H1 (cell line): ENCODE results near the gene PNRC2. TPM values are rescaled to one million over a fixed set of nuclear protein-coding genes. Genes with fewer than 3 reads are reported as not detected.

ENCODE experiments used
- CTCF ChIA-PET: fragments of 300-600 bp; sonication (Branson Sonifier 250); formaldehyde crosslinking; loops from one replicate; lab custom pipeline; 2021; ENCODE audit not compliant: partially characterized antibody; lab: Charles Lee
- POLR2A ChIA-PET: fragments of 300-600 bp; sonication (Branson Sonifier 250); formaldehyde crosslinking; loops from one replicate; lab custom pipeline; 2021; ENCODE audit warnings: inconsistent platforms; ENCODE audit not compliant: partially characterized antibody; lab: Charles Lee
- DNase-seq, 2 experiments: peaks; one replicate each; pipeline versions ENCODE4 v3.0.0 to v3.0.0-alpha.2; 2010 to 2022; ENCODE audit warnings: low spot score in 2 of 2, low read depth in 1 of 2, mixed read lengths in 1 of 2
- FAIRE-seq: peaks from 2 replicates; lab custom pipeline; 2011; peaks lifted over from hg19 to GRCh38; lab: Jason Lieb, UNC
- H2AFZ ChIP-seq: 2 replicates; pipeline ENCODE4 v1.8.1; 2012; ENCODE audit warnings: low read length, inconsistent platforms
- H2AK5ac ChIP-seq: 2 replicates; pipeline ENCODE4 v1.6.1; 2013; ENCODE audit warnings: low read depth, low read length
- H2BK120ac ChIP-seq: replicated peaks from 2 replicates; pipeline ENCODE3; 2013; ENCODE audit warnings: low read depth, low read length, inconsistent platforms
- H2BK12ac ChIP-seq: 2 replicates; pipeline ENCODE4 v1.6.1; 2013; ENCODE audit warnings: low read depth, low read length
- H2BK15ac ChIP-seq: 2 replicates; pipeline ENCODE4 v1.6.1; 2013; ENCODE audit warnings: low read length
- H2BK20ac ChIP-seq: 2 replicates; pipeline ENCODE4 v1.6.1; 2013; ENCODE audit warnings: low read length
- H2BK5ac ChIP-seq: 2 replicates; pipeline ENCODE4 v1.6.1; 2013; ENCODE audit warnings: low read depth, low read length
- H3K14ac ChIP-seq: 2 replicates; pipeline ENCODE4 v1.6.1; 2013; ENCODE audit warnings: inconsistent platforms; ENCODE audit not compliant: insufficient read length
- H3K18ac ChIP-seq: 2 replicates; pipeline ENCODE4 v1.6.1; 2013; ENCODE audit warnings: low read length; ENCODE audit errors: extremely low read depth
- H3K23ac ChIP-seq: 2 replicates; pipeline ENCODE4 v1.6.1; 2013; ENCODE audit warnings: inconsistent platforms; ENCODE audit not compliant: insufficient read length
- H3K23me2 ChIP-seq: 2 replicates; pipeline ENCODE4 v1.6.1; 2013; ENCODE audit warnings: low read depth, low read length
- H3K27ac ChIP-seq: 2 replicates; pipeline ENCODE4 v1.6.1; 2011; ENCODE audit warnings: low read depth, low read length, inconsistent platforms
- H3K27me3 ChIP-seq, 4 experiments: replicated peaks in 1 of 4; 1 replicate in 1 of 4; 2 replicates in 3 of 4; pipeline versions ENCODE4 v1.6.1 to v1.8.1; 2011 to 2013; ENCODE audit warnings: low read length in 3 of 4, mild to moderate bottlenecking in 3 of 4, inconsistent platforms in 2 of 4, mixed read lengths in 2 of 4, moderate library complexity in 1 of 4; ENCODE audit not compliant: control insufficient read depth in 3 of 4, insufficient read depth in 3 of 4; ENCODE audit errors: extremely low read depth in 1 of 4
- H3K36me3 ChIP-seq, 4 experiments: 2 replicates each; pipeline versions ENCODE4 v1.6.1 to v1.8.1; 2011 to 2013; ENCODE audit warnings: mild to moderate bottlenecking in 4 of 4, low read length in 3 of 4, moderate library complexity in 2 of 4, control low read depth in 1 of 4, inconsistent platforms in 1 of 4; ENCODE audit not compliant: insufficient read depth in 4 of 4, control insufficient read depth in 2 of 4
- H3K4ac ChIP-seq: replicated peaks from 2 replicates; pipeline ENCODE3; 2013; ENCODE audit warnings: low read length, low read depth, mixed read lengths, inconsistent platforms; ENCODE audit not compliant: insufficient read length
- H3K4me1 ChIP-seq, 4 experiments: replicated peaks in 1 of 4; 1 replicate in 1 of 4; 2 replicates in 3 of 4; pipeline versions ENCODE4 v1.6.1 to v1.8.1; 2011 to 2013; ENCODE audit warnings: low read length in 3 of 4, inconsistent platforms in 2 of 4, mixed read lengths in 1 of 4; ENCODE audit not compliant: insufficient read depth in 4 of 4, control insufficient read depth in 3 of 4
- H3K4me2 ChIP-seq, 2 experiments: 2 replicates each; pipeline versions ENCODE4 v1.6.1 to v1.8.1; 2011 to 2013; ENCODE audit warnings: low read depth in 2 of 2, low read length in 2 of 2, control low read depth in 1 of 2, inconsistent platforms in 1 of 2, mild to moderate bottlenecking in 1 of 2; ENCODE audit not compliant: insufficient read depth in 1 of 2
- H3K4me3 ChIP-seq, 4 experiments: fragments of 200-600, 300-600 bp in 1 of 4; sonication (generic), shearing (Covaris generic), sonication (Bioruptor Twin) in 1 of 4; 2 replicates each; pipeline versions ENCODE4 v1.5.1 to v1.8.1; 2011 to 2016; ENCODE audit warnings: low read length in 4 of 4, low read depth in 3 of 4, control low read depth in 2 of 4, inconsistent platforms in 2 of 4, mild to moderate bottlenecking in 2 of 4, mixed read lengths in 1 of 4, moderate library complexity in 1 of 4; ENCODE audit not compliant: insufficient read depth in 2 of 4; ENCODE audit errors: extremely low read depth in 1 of 4
- H3K56ac ChIP-seq: replicated peaks from 2 replicates; pipeline ENCODE3; 2013; ENCODE audit warnings: low read depth, mild to moderate bottlenecking, mixed read lengths, low read length, inconsistent platforms; ENCODE audit not compliant: insufficient read length
- H3K79me1 ChIP-seq: 2 replicates; pipeline ENCODE4 v1.6.1; 2013; ENCODE audit warnings: low read depth, low read length, control low read depth
- H3K79me2 ChIP-seq, 2 experiments: 2 replicates each; pipeline versions ENCODE4 v1.6.1 to v1.8.1; 2012 to 2013; ENCODE audit warnings: low read length in 2 of 2, mild to moderate bottlenecking in 2 of 2, inconsistent platforms in 1 of 2; ENCODE audit not compliant: insufficient read depth in 2 of 2, control insufficient read depth in 1 of 2
- H3K9ac ChIP-seq, 4 experiments: replicated peaks in 1 of 4; 1 replicate in 1 of 4; 2 replicates in 3 of 4; pipeline versions ENCODE4 v1.6.1 to v1.8.1; 2011 to 2013; ENCODE audit warnings: low read depth in 3 of 4, low read length in 3 of 4, control low read depth in 2 of 4, mild to moderate bottlenecking in 2 of 4, moderate library complexity in 2 of 4, inconsistent platforms in 1 of 4; ENCODE audit errors: extremely low read depth in 1 of 4
- H3K9me3 ChIP-seq, 2 experiments: 2 replicates each; pipeline versions ENCODE4 v1.6.1 to v1.8.1; 2012 to 2013; ENCODE audit warnings: mild to moderate bottlenecking in 2 of 2, moderate library complexity in 2 of 2, control low read depth in 1 of 2, inconsistent platforms in 1 of 2, low read depth in 1 of 2, low read length in 1 of 2, mixed read lengths in 1 of 2; ENCODE audit not compliant: insufficient read depth in 2 of 2
- H4K20me1 ChIP-seq, 2 experiments: replicated peaks in 1 of 2; 2 replicates each; pipeline versions ENCODE3 to v1.8.1; 2011 to 2013; ENCODE audit warnings: inconsistent platforms in 2 of 2, low read length in 2 of 2, mild to moderate bottlenecking in 1 of 2; ENCODE audit not compliant: insufficient read depth in 2 of 2, control insufficient read depth in 1 of 2
- H4K5ac ChIP-seq: 2 replicates; pipeline ENCODE4 v1.6.1; 2013; ENCODE audit warnings: low read length, low read depth, mixed read lengths, inconsistent platforms; ENCODE audit not compliant: insufficient read length
- H4K8ac ChIP-seq: 2 replicates; pipeline ENCODE4 v1.8.0; 2013; ENCODE audit warnings: mild to moderate bottlenecking, moderate library complexity, low read length, inconsistent platforms; ENCODE audit not compliant: insufficient read depth; ENCODE audit errors: extremely low read depth
- H4K91ac ChIP-seq: replicated peaks from 2 replicates; pipeline ENCODE3; 2013; ENCODE audit warnings: low read length, mixed read lengths, inconsistent platforms; ENCODE audit not compliant: insufficient read length
- GABPA ChIP-seq: IDR thresholded peaks from 2 replicates; pipeline ENCODE4 v1.6.1; 2011; ENCODE audit warnings: mild to moderate bottlenecking, low read length, moderate library complexity, borderline replicate concordance; ENCODE audit not compliant: insufficient read depth
- POLR2AphosphoS5 ChIP-seq: IDR thresholded peaks from 2 replicates; pipeline ENCODE4 v1.6.1; 2011; ENCODE audit warnings: low read depth, low read length
- TAF7 ChIP-seq: optimal IDR thresholded peaks from 2 replicates; pipeline ENCODE3; 2011; ENCODE audit warnings: low read depth, mild to moderate bottlenecking, inconsistent platforms, low read length, moderate library complexity, borderline replicate concordance
- WGBS, 2 experiments: shearing (Covaris generic) in 1 of 2; methylation state at CpG; one replicate each; pipeline versions ENCODE4 v1.1.6 to v1.1.7; 2013 to 2015; ENCODE audit warnings: low lambda C conversion rate in 2 of 2, mixed read lengths in 2 of 2, inconsistent platforms in 1 of 2, low coverage in 1 of 2, missing lambda C conversion rate in 1 of 2; ENCODE audit not compliant: insufficient replicate concordance in 2 of 2, insufficient coverage in 1 of 2, insufficient read length in 1 of 2; ENCODE audit errors: extremely low coverage in 1 of 2, missing lambda C conversion rate in 1 of 2; 5-methylcytosine and 5-hydroxymethylcytosine counted together
- polyA plus RNA-seq, 7 experiments: library from polyadenylated mRNA; depleted of rRNA in 3 of 7; stranded (reverse) in 5 of 7; unstranded in 2 of 7; fragments of >200 nt in 5 of 7; fragments of 200-250 nt in 2 of 7; gene quantifications; 1 replicate in 5 of 7; 2 replicates in 1 of 7; 4 replicates in 1 of 7; pipeline versions ENCODE4 v1.2.1 to v1.2.3, GENCODE V29; 2011 to 2013; ENCODE audit warnings: missing spikeins in 2 of 7, mixed read lengths in 2 of 7
- total RNA-seq: library from RNA; stranded (reverse); fragmentation: NEBNext Ultra II Directional; extraction: Animal tissue kit (Norgen Biotek cat#: 25700); gene quantifications from 2 replicates; pipeline ENCODE4 v1.2.1, GENCODE V29; 2021

Gene PNRC2
- total and polyA plus RNA-seq, 2 of the 8 experiments (the other 6 are each of a cell fraction or from before 2014, with no cell fraction given) = 57.5 to 147 TPM

DNA sequence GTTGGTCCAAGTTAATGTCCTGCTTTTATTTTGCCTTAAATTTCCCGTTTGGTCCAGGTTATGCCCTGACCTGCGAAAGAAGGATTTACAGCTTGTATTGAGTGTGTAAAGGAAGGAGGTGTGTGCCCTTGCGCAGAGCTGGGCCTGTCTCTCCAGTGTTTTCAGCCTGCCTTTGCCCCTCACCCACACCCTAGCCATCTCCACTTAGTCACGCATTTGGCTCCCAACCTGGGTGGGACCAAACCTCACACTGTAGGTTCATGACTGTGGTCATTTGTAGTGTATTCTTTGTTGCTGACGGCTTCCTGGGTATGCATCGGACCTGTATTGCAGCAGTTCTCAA lies 21.1 kb downstream of the PNRC2 start:
- peaks cover 43 to 44% of the 10 kb centered on the region in 2 experiments for H3K79me2 ChIP-seq
- peak overlapping the region; percentile 100 for H2AK5ac ChIP-seq
- FAIRE-seq = no peak
- peaks cover 4 to 10% (median 6%) of the 10 kb centered on the region in 4 experiments for H3K4me1 ChIP-seq
- H3K27ac ChIP-seq = peak overlapping the region; percentile 99
- peak overlapping the region; percentile 99 for H3K18ac ChIP-seq
- peaks cover 0 to 33% (median 11%) of the 10 kb centered on the region in 4 experiments; a peak in 5 of 8 replicates for H3K36me3 ChIP-seq
- peak overlapping the region; percentile 72 to 77 for H3K4me2 ChIP-seq
- H4K91ac ChIP-seq = peak overlapping the region; percentile 92
- H2BK20ac ChIP-seq = peak overlapping the region; percentile 67; the same call in 1 of the 2 replicates
- peak overlapping the region; percentile 10 for H4K5ac ChIP-seq
- peak; percentile 57 for TF ChIP-seq TAF7
- TF ChIP-seq POLR2AphosphoS5 = peak; percentile 78
- TF ChIP-seq GABPA = no peak
- TF ChIP-seq, all 59 proteins: peak for 2
- Histone ChIP-seq H3K79me1 (no peaks in the 10 kb centered on the region), H2BK120ac (peak overlapping the region; percentile 10), H3K4me3 (peak overlapping the region; percentile 1 to 68 (median 29); a peak in 4 of 8 replicates), H3K56ac (peak overlapping the region; percentile 56), H3K4ac (peak overlapping the region; percentile 95), H2AFZ (no peak overlapping the region), H4K8ac (peak overlapping the region; percentile 98; the same call in 1 of the 2 replicates), H3K9me3 (no peaks in the 10 kb centered on the region), H3K27me3 (no peaks in the 10 kb centered on the region), H2BK5ac (peak overlapping the region; percentile 99), H4K20me1 (peaks cover 15 to 17% of the 10 kb centered on the region in 2 experiments), H3K9ac (peak overlapping the region; percentile 50 to 100 (median 98)), H3K14ac (no peak overlapping the region), H3K23me2 (peaks cover 4% of the 10 kb centered on the region), H2BK15ac (peak overlapping the region; percentile 88), H3K23ac (no peak overlapping the region), H2BK12ac (peak overlapping the region; percentile 100; the same call in 1 of the 2 replicates)
- CTCF ChIA-PET = interaction anchor here (0.6 to 1.6 kb wide), 6 partner anchors 19 to 1376 kb away, joined by 3 to 7 read pairs (median 4); no protein-coding TSS in a partner anchor
- POLR2A ChIA-PET = interaction anchor here (0.6 to 12.7 kb wide), 33 partner anchors 8 to 238 kb away, joined by 3 to 267 read pairs (median 3); partner anchors contain the start of genes ELOA, IFNLR1 and PNRC2
- peak in 1 of 2 experiments; percentile 53 for DNase-seq
- WGBS, 2 experiments = 54% methylated on average over 6 of the region's 6 CpGs; no CpG with 5 or more reads in 1 of the 2 experiments
